RWPE2 (cell line): ENCODE measurements around the gene LRIG1.

Source experiments
- ATAC-seq: fragments of 200-7000 bp; cut with Tn5 transposase; 3 replicates; pipeline ENCODE4 v1.9.1; 2021; ENCODE audit warnings: low read depth
- DNase-seq: peaks from one replicate; pipeline ENCODE4 v3.0.0-alpha.2; 2020; ENCODE audit warnings: low spot score
- H3K27ac ChIP-seq: fragments of 450-650 bp; 2 replicates; pipeline ENCODE4 v1.5.1; 2017; ENCODE audit warnings: mild to moderate bottlenecking; ENCODE audit not compliant: poor library complexity, severe bottlenecking
- H3K27me3 ChIP-seq: fragments of 250-450 bp; sonication (Bioruptor Pico); 2 replicates; pipeline ENCODE4 v1.5.1; 2021; ENCODE audit warnings: mild to moderate bottlenecking, moderate library complexity; ENCODE audit not compliant: insufficient read depth, poor library complexity, severe bottlenecking
- H3K36me3 ChIP-seq: fragments of 250-450 bp; sonication (Bioruptor Pico); 2 replicates; pipeline ENCODE4 v1.5.1; 2020; ENCODE audit warnings: low read depth, mild to moderate bottlenecking, moderate library complexity
- H3K4me1 ChIP-seq: fragments of 250-450 bp; sonication (Bioruptor Pico); 2 replicates; pipeline ENCODE4 v1.5.1; 2021; ENCODE audit warnings: mild to moderate bottlenecking, moderate library complexity; ENCODE audit not compliant: insufficient read depth, poor library complexity, severe bottlenecking
- H3K4me3 ChIP-seq: fragments of 250-450 bp; sonication (Bioruptor Pico); 2 replicates; pipeline ENCODE4 v1.5.1; 2021; ENCODE audit warnings: mild to moderate bottlenecking, moderate library complexity; ENCODE audit not compliant: severe bottlenecking
- H3K9me3 ChIP-seq: fragments of 250-450 bp; sonication (Bioruptor Pico); 2 replicates; pipeline ENCODE4 v1.5.1; 2021; ENCODE audit warnings: mild to moderate bottlenecking, moderate library complexity; ENCODE audit not compliant: severe bottlenecking
- TF ChIP-seq, protein P1 (sequence below): fragments of 450-650 bp; IDR thresholded peaks from one replicate; pipeline ENCODE4 v1.5.1; 2017; ENCODE audit warnings: mild to moderate bottlenecking, moderate library complexity; ENCODE audit not compliant: poor library complexity, severe bottlenecking

LRIG1 gene

DNA sequence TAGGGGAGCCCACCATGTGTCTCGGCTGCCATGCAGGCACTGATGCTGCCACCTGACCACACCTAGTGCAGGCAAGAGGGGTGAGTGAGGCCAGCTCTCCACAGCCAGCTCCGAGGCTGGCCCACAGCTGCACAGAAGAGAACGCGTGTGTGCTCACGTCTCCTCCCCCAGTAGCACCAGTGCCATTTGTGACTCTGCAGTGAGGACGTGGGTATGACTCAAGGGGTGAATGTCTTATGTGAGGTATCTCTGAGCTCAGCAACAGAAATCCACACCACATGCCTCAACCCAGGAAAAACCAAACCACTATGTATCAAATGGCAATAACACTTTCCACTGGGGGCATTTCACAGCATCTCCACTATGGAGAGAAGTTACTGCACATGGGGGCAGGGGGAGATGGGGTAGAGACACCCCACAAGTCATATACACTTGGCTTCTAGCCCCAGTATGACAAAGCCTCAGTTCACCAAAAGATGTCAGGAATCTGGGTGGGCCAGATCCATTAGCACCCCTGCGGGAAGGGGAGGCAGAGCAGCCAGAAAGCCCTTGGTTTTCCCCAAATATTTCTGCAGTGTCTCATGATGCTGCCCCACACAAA lies 87.6 kb downstream of the LRIG1 start:
- no peaks in the 10 kb centered on the region for H3K36me3 ChIP-seq
- DNase-seq = no peak

DNA sequence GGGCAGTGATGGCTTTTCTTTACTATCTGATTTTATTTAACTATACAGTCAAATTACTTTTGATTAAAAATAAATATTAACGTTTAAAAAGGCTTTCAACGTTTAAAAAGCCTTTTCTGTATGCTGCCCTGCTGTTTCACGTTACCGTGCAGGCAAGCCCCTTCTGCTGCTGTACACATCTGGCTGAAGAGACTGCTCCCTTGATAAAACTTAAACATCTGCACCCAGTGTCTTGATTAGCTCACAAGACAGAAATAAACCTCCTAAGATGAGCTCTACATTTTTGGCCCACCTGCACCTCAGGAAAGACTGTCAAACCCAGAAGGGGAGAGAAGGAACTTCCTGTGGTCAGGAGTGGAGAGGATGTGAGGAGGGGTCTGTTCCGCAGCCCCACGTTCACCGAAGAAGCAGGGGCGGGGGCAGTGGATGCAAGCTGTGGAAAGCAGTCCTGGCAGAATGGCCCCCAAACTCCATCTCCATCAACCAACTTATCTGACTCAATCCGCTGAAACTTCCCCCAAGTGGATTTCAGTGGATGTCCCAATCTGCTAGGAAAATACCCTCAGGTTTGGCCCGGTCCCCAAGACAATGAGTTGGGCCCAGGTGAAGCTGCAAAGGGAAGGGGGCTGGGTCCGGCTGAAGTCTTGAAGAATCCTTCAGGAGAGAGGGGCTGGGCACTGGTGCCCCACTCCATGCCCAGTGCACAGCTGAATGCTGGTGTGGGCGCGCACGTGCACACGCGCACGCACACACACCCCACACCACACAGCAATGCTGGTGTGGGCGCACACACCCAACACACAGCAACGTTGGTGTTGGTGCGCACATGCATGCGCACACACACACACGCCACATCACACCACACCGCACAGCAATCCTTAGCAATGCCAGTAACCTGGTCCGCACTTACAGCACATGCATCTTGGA lies 88.6 kb downstream of the LRIG1 start:
- no peaks in the 10 kb centered on the region for H3K36me3 ChIP-seq
- no peaks in the 10 kb centered on the region for H3K4me1 ChIP-seq

More for the DNA sequence above, 87.6 kb downstream of the LRIG1 start:
- H3K4me1 ChIP-seq = no peaks in the 10 kb centered on the region
- no peak overlapping the region for H3K4me3 ChIP-seq
- TF ChIP-seq, protein P1, sequence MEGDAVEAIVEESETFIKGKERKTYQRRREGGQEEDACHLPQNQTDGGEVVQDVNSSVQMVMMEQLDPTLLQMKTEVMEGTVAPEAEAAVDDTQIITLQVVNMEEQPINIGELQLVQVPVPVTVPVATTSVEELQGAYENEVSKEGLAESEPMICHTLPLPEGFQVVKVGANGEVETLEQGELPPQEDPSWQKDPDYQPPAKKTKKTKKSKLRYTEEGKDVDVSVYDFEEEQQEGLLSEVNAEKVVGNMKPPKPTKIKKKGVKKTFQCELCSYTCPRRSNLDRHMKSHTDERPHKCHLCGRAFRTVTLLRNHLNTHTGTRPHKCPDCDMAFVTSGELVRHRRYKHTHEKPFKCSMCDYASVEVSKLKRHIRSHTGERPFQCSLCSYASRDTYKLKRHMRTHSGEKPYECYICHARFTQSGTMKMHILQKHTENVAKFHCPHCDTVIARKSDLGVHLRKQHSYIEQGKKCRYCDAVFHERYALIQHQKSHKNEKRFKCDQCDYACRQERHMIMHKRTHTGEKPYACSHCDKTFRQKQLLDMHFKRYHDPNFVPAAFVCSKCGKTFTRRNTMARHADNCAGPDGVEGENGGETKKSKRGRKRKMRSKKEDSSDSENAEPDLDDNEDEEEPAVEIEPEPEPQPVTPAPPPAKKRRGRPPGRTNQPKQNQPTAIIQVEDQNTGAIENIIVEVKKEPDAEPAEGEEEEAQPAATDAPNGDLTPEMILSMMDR = no peak
- no peak overlapping the region for H3K27ac ChIP-seq
- no peaks in the 10 kb centered on the region for H3K27me3 ChIP-seq
- H3K9me3 ChIP-seq = no peaks in the 10 kb centered on the region
- ATAC-seq = no peak

DNA sequence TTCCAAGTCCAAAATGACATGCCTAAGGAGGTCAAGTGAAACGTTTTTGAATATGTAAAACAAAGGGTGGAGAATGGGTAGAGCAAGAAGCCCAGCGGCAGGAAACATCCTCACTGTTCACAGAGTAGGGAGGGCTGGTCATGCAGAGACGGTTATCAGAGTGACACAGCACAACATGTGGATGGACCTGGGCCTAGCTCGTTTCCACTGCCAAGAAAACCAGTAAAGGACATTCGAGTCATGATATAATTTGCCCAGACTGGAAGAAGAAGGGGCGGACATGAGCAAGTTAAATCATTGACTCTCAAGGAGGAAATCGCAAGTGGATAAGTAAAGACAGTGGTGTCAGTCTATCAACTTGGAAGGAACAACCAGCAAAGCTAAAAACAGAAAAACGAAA lies 89.3 kb downstream of the LRIG1 start:
- TF ChIP-seq, protein P1 = no peak
- no peak for DNase-seq
- H3K4me3 ChIP-seq = no peak overlapping the region
- ATAC-seq = no peak
- H3K27ac ChIP-seq = no peak overlapping the region
- H3K27me3 ChIP-seq = no peaks in the 10 kb centered on the region
- no peaks in the 10 kb centered on the region for H3K9me3 ChIP-seq
- H3K4me1 ChIP-seq = no peaks in the 10 kb centered on the region
- H3K36me3 ChIP-seq = no peaks in the 10 kb centered on the region

More for the DNA sequence above, 88.6 kb downstream of the LRIG1 start:
- ATAC-seq = no peak
- Histone ChIP-seq H3K27ac (no peak overlapping the region), H3K9me3 (no peaks in the 10 kb centered on the region), H3K27me3 (no peaks in the 10 kb centered on the region), H3K4me3 (no peak overlapping the region)
- TF ChIP-seq, protein P1 = no peak
- DNase-seq = no peak

DNA sequence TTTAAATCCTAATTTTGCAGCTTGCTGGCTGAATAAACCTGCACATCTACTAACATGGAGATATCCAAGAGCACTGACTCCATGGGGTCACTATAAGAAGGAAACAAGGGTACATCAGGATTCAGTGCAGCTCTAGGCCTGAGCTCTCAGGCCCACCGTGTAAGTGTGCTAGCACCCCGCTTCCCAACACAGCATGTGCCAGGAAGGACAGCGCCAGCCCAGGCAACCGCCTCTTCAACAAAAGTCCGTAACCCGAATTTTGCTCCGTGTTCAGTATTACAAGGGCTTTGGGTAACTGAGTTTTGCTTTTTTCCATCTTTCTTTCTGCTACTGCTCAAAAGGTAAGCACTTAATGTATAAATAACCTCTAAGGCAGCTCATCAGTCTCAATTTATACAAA lies 89.8 kb downstream of the LRIG1 start:
- Histone ChIP-seq H3K27me3 (no peaks in the 10 kb centered on the region), H3K4me3 (no peak overlapping the region), H3K4me1 (no peaks in the 10 kb centered on the region), H3K9me3 (no peaks in the 10 kb centered on the region), H3K36me3 (no peaks in the 10 kb centered on the region), H3K27ac (no peak overlapping the region)
- TF ChIP-seq, protein P1 = no peak
- DNase-seq (no peak), ATAC-seq (no peak)
